GM18505 (cell line): ENCODE measurements around the gene TNFRSF1A.
"Not testable (repeated sequence)": the region's sequence is repeated elsewhere in the genome, so short reads cannot be mapped to it uniquely, and the experiment has no call there.

ENCODE experiments used
- ATAC-seq: cut with Tn5 transposase; IDR thresholded peaks from one replicate; pipeline ENCODE4 v1.9.1; 2021; ENCODE audit not compliant: unreplicated experiment
- POLR2A ChIP-seq: IDR thresholded peaks from 4 replicates; pipeline ENCODE4 v1.6.1; 2011; ENCODE audit warnings: borderline replicate concordance; ENCODE audit not compliant: insufficient read depth, insufficient read length; ENCODE audit errors: extremely low read depth

The TNFRSF1A gene

GRCh38 chr12:6294156-6295093 lies 47.5 kb downstream of the TNFRSF1A start:
- ATAC-seq, result no peak
- no peak for TF ChIP-seq POLR2A

GRCh38 chr12:6292606-6293005 lies 49.3 kb downstream of the TNFRSF1A start:
- TF ChIP-seq POLR2A, result no peak
- ATAC-seq, result no peak

DNA sequence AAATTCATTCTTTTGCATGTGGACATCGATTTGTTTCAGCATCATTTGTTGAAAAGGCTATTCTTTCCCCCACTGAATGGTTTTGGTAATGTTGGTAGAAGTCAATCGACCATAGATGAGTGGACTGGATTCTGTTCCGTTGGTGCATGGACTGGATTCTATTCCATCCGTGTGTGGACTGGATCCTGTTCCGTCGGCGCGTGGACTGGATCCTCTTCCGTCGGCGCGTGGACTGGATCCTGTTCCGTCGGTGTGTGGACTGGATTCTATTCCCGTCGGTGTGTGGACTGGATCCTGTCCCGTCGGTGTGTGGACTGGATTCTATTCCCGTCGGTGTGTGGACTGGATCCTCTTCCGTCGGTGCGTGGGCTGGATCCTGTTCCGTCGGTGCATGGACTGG lies 52.0 kb downstream of the TNFRSF1A start:
- ATAC-seq, result not testable (repeated sequence)

- not testable (repeated sequence) for ATAC-seq
These were observed 52.8 kb downstream of the TNFRSF1A start for GRCh38 chr12:6289081-6289480.

DNA sequence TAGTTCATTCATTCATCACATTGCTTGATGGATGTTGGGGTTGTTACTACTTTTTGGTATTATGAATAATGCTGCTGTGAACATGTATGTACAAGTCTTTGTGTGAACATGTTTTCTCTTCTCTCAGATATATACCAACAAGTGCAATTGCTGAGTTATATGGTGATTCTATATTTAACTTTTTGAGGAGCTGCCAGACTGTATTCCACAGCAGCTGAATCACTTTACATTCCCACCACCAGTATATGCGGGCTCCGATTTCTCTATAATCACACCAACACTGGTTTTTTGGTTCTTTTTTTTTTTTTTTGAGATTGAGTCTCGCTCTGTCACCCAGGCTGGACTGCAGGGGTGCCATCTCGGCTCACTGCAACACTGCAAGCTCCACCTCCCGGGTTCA lies 53.6 kb downstream of the TNFRSF1A start:
- no peak for TF ChIP-seq POLR2A
- ATAC-seq, result no peak

DNA sequence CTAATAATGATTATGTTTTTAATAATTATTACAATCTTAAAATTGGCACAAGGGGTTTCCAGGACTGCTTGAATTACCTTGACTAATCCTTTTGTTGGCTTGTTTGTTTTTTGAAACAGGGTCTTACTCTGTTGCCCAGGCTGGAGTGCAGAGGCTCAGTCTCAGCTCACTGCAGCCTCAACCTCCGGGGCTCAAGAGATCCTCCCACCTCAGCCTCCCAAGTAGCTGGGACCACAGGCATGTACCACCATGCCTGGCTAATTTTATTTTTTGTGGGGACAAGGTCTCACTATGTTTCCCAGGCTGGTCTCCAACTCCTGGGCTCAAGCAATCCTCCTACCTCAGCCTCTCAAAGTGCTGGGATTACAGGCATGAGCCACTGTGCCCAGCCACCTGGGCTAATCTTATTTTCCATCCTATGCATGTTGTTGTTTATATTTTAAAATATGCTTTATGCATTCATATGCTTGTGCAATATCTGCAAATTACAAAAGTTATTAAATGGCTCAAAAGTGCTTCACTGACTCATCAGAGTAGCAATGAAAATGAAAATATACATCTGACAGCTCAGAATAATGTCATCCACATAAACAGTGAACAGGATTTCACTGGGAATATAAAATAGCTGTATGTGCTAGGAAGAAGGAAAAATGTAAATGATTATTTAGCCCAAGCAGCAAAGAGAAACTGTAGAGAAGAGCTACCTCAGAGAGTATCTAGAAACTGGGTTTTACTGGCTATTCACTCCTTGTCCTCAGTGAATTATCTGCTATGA lies 56.2 kb downstream of the TNFRSF1A start:
- TF ChIP-seq POLR2A, result no peak
- ATAC-seq, result no peak

GRCh38 chr12:6285063-6285477 lies 56.8 kb downstream of the TNFRSF1A start:
- TF ChIP-seq POLR2A, result no peak
- ATAC-seq, result no peak

- no peak for ATAC-seq
- TF ChIP-seq POLR2A, result no peak
These were observed 57.6 kb downstream of the TNFRSF1A start for GRCh38 chr12:6284273-6284672.

GRCh38 chr12:6282453-6282840 lies 59.4 kb downstream of the TNFRSF1A start:
- TF ChIP-seq POLR2A, result no peak

DNA sequence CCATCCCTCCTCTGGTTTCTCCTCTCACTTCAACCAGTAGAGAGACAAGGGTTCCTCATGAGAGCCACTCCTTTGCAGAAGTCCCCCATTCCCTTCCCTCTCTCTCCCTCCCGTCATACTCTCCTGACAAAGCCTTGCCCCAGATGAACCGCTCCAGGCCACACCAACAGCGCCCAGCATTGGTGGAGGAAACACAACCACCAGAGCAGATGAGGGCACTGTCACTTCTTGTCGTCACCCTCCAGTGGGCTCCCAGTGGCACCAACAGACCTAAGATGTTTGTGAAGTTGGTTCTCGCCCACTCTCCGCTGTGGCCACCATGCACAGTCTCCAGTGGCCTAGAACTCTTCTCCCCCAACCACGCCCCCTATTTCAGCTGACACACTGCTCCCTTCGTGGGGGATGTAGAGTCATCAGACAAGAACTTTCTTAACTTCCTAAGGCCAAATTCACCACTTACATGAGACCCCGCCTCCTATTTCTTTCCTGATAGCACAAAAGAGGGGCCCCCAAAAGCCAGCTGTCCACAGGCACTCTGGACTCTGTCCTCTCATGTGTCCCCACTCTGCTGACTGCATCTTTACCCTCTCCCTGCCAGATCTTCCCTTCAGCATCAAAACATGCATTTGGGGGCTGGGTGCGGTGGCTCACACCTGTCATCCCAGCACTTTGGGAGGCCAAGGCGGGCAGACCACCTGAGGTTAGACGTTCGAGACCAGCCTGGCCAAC lies 60.6 kb downstream of the TNFRSF1A start:
- no peak for ATAC-seq
- no peak for TF ChIP-seq POLR2A

More at GRCh38 chr12:6282453-6282840, 59.4 kb downstream of the TNFRSF1A start:
- ATAC-seq, result no peak

GRCh38 chr12:6280672-6281071 lies 61.2 kb downstream of the TNFRSF1A start:
- ATAC-seq, result no peak
- TF ChIP-seq POLR2A, result no peak

DNA sequence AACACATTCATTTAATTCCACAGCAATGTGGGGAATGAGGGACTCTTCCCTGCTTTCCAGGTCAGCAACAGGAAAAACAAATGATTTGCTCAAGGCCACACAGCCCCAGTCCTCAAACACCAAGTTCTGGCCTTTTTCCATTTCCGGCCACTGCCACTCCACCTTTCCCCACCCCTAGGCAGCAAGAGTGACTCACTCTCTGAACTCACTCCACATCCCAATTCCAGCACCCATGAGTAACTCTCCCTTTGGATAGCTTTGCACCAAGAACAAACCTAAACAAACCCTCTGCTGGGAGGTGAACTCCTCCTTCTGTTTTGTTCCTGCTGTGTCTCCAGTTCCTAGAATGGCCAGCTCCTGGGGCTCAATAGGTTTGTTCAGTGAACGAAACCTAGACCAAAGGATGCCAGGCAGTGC lies 61.8 kb downstream of the TNFRSF1A start:
- ATAC-seq, result no peak
- TF ChIP-seq POLR2A, result no peak

- no peak for TF ChIP-seq POLR2A
These were observed 62.2 kb downstream of the TNFRSF1A start for GRCh38 chr12:6279631-6280030.

More at GRCh38 chr12:6279631-6280030, 62.2 kb downstream of the TNFRSF1A start:
- no peak for ATAC-seq
